Stomach (tissue), 9 donors: ENCODE measurements around the gene IQCE. TPM values are rescaled to one million over a fixed set of nuclear protein-coding genes. Genes with fewer than 3 reads are reported as not detected.

Source experiments
- DNase-seq, 2 donors: peaks; one replicate each; pipeline versions ENCODE4 v3.0.0 to v3.0.0-alpha.2; 2013 to 2019
- H3K27ac ChIP-seq, 5 donors: fragments of 200-600 bp in 4 of 5; sonication (generic) in 4 of 5; one replicate each; pipeline ENCODE4 v1.5.1; 2013 to 2019; ENCODE audit warnings: mild to moderate bottlenecking in 1 of 5, moderate library complexity in 1 of 5
- H3K27me3 ChIP-seq, 3 donors: fragments of 200-600 bp; sonication (generic); one replicate each; pipeline ENCODE4 v1.5.1; 2017 to 2019; ENCODE audit warnings: mixed run types in 1 of 3
- H3K36me3 ChIP-seq, 4 donors: fragments of 200-600 bp; sonication (generic); 1 replicate in 3 of 4; 2 replicates in 1 of 4; pipeline ENCODE4 v1.5.1; 2016 to 2019
- H3K4me1 ChIP-seq, 4 donors: fragments of 200-600 bp; sonication (generic); one replicate each; pipeline ENCODE4 v1.5.1; 2016 to 2019
- H3K4me3 ChIP-seq, 4 donors: fragments of 200-600 bp; sonication (generic) in 3 of 4; one replicate each; pipeline ENCODE4 v1.5.1; 2016 to 2019; ENCODE audit warnings: mild to moderate bottlenecking in 1 of 4
- H3K9me3 ChIP-seq, 4 donors: fragments of 200-600 bp; sonication (generic); one replicate each; pipeline ENCODE4 v1.5.1; 2016 to 2019
- CTCF ChIP-seq, 7 experiments: fragments of 450-650 bp in 4 of 7; fragments of 200-600 bp in 3 of 7; sonication (generic) in 3 of 7; IDR thresholded peaks; one replicate each; pipeline ENCODE4 v1.5.1; 2016 to 2019; ENCODE audit warnings: antibody characterized with exemption in 7 of 7, control low read depth in 2 of 7, mild to moderate bottlenecking in 1 of 7
- EP300 ChIP-seq: sonication (generic); formaldehyde crosslinking; IDR thresholded peaks from one replicate; pipeline ENCODE4 v1.6.1; 2017; ENCODE audit warnings: antibody characterized with exemption
- POLR2A ChIP-seq, 4 donors: fragments of 450-650 bp; IDR thresholded peaks; one replicate each; pipeline ENCODE4 v1.6.1; 2016; ENCODE audit warnings: antibody characterized with exemption in 4 of 4, control low read depth in 2 of 4, mild to moderate bottlenecking in 1 of 4, moderate library complexity in 1 of 4
- POLR2AphosphoS5 ChIP-seq, 3 donors: sonication (generic); formaldehyde crosslinking; IDR thresholded peaks; one replicate each; pipeline ENCODE4 v1.6.1; 2016; ENCODE audit warnings: antibody characterized with exemption in 3 of 3
- WGBS, 5 donors: extraction: QIAGEN DNeasy Blood & Tissue Kit in 3 of 5; methylation state at CpG; one replicate each; pipeline versions ENCODE4 v1.1.5 to v1.1.7; 2013 to 2018; 5-methylcytosine and 5-hydroxymethylcytosine counted together
- intact Hi-C: fragments of 100-400 bp; cut with DNase I; formaldehyde crosslinking; loops from one replicate; pipeline ENCODE4 v1.15.1; 2023; ENCODE audit warnings: low total_unique reads
- polyA plus RNA-seq, 3 donors: library from polyadenylated mRNA; stranded (reverse); fragments of 200-250 nt; gene quantifications; one replicate each; pipeline ENCODE4 v1.2.3, GENCODE V29; 2013
- total RNA-seq, 5 donors: library from RNA; depleted of rRNA; stranded (reverse); fragments of >200 nt; gene quantifications; one replicate each; pipeline versions ENCODE4 v1.1.0 to v1.2.3, GENCODE V29; 2014 to 2016
- donor health status: healthy with polysubstance abuse.
- donor health status: Bipolar disorder and iron deficiency.
- donor health status: healthy.

The IQCE gene
- total and polyA plus RNA-seq, 8 donors: 1.8 to 248 (median 10.9) TPM

- WGBS, 5 donors: 87 to 97% (median 93%) methylated on average over 10 to 11 of the region's 11 CpGs
- intact Hi-C loops: no loop called here
- H3K9me3 ChIP-seq: no peaks in the 10 kb centered on the region
- H3K36me3 ChIP-seq: peaks cover 23 to 77% (median 64%) of the 10 kb centered on the region in 4 donors
- no peak for TF ChIP-seq CTCF (IDR thresholded peaks at IDR 0.05)
- TF ChIP-seq POLR2A (IDR thresholded peaks at IDR 0.05): no peak
- no peak for TF ChIP-seq POLR2AphosphoS5 (IDR thresholded peaks at IDR 0.05)
- no peak for TF ChIP-seq EP300
- H3K27ac ChIP-seq: no peak overlapping the region
- H3K27me3 ChIP-seq: no peaks in the 10 kb centered on the region
- H3K4me3 ChIP-seq: no peak overlapping the region
- H3K4me1 ChIP-seq: no peaks in the 10 kb centered on the region
- no peak for DNase-seq
These were observed 21.9 kb downstream of the IQCE start for GRCh38 chr7:2580636-2581035.

- Histone ChIP-seq H3K27ac (no peak overlapping the region), H3K36me3 (peaks cover 33 to 79% (median 68%) of the 10 kb centered on the region in 4 donors), H3K4me1 (no peaks in the 10 kb centered on the region), H3K9me3 (no peaks in the 10 kb centered on the region), H3K4me3 (no peak overlapping the region), H3K27me3 (no peaks in the 10 kb centered on the region)
- TF ChIP-seq POLR2A (IDR thresholded peaks at IDR 0.05) (no peak), EP300 (no peak), POLR2AphosphoS5 (IDR thresholded peaks at IDR 0.05) (no peak), CTCF (IDR thresholded peaks at IDR 0.05) (no peak)
- DNase-seq: no peak
- intact Hi-C loops: no loop called here
- 80 to 90% (median 88%) methylated on average over 20 to 24 of the region's 24 CpGs for WGBS, 5 donors
These were observed 23.4 kb downstream of the IQCE start for GRCh38 chr7:2582006-2582735.

GRCh38 chr7:2583798-2584580 lies 25.2 kb downstream of the IQCE start:
- intact Hi-C loops: no loop called here
- H3K27me3 ChIP-seq: no peaks in the 10 kb centered on the region
- no peak for DNase-seq
- no peaks in the 10 kb centered on the region for H3K4me1 ChIP-seq
- H3K27ac ChIP-seq: no peak overlapping the region
- no peak overlapping the region for H3K4me3 ChIP-seq
- TF ChIP-seq POLR2AphosphoS5 (IDR thresholded peaks at IDR 0.05): no peak
- no peak for TF ChIP-seq EP300
- no peak for TF ChIP-seq CTCF (IDR thresholded peaks at IDR 0.05)
- no peak for TF ChIP-seq POLR2A (IDR thresholded peaks at IDR 0.05)
- peaks cover 33 to 86% (median 75%) of the 10 kb centered on the region in 4 donors for H3K36me3 ChIP-seq
- WGBS, 5 donors: 90 to 95% (median 92%) methylated on average over 18 to 46 of the region's 54 CpGs
- no peaks in the 10 kb centered on the region for H3K9me3 ChIP-seq

- Histone ChIP-seq H3K27me3 (no peaks in the 10 kb centered on the region), H3K27ac (no peak overlapping the region), H3K4me1 (no peaks in the 10 kb centered on the region), H3K4me3 (no peak overlapping the region), H3K36me3 (peaks cover 34 to 86% (median 76%) of the 10 kb centered on the region in 4 donors), H3K9me3 (no peaks in the 10 kb centered on the region)
- WGBS, 5 donors: 88 to 91% (median 90%) methylated on average over 19 of the region's 19 CpGs
- intact Hi-C loops: no loop called here
- DNase-seq: no peak
- TF ChIP-seq CTCF (IDR thresholded peaks at IDR 0.05) (no peak), POLR2AphosphoS5 (IDR thresholded peaks at IDR 0.05) (no peak), POLR2A (IDR thresholded peaks at IDR 0.05) (no peak), EP300 (no peak)
These were observed 26.7 kb downstream of the IQCE start for GRCh38 chr7:2585446-2585845.
